Measurements from ENCODE around the gene NT5C1A.

NT5C1A gene

GRCh38 chr1:39640861-39641260, 31.0 kb downstream of the NT5C1A start:
- no peak for DNase-seq (ENCODE audit: low read depth, low spot score)
- Histone ChIP-seq H3K4me1 (ENCODE audit: insufficient read depth, insufficient read length) (peaks cover 12% of the 10 kb centered on the region), H3K36me3 (ENCODE audit: insufficient read depth, insufficient read length, low read length) (no peaks in the 10 kb centered on the region), H3K4me3 (ENCODE audit: insufficient read length, low read depth) (no peak overlapping the region), H3K9ac (ENCODE audit: insufficient read length, low read depth) (no peak overlapping the region), H3K9me3 (ENCODE audit: insufficient read depth, low read length) (no peaks in the 10 kb centered on the region), H3K27me3 (ENCODE audit: insufficient read depth, insufficient read length) (peaks cover 93% of the 10 kb centered on the region)
- TF ChIP-seq YY1 (IDR thresholded peaks at IDR 0.05; ENCODE audit: insufficient read depth, insufficient read length), result no peak
- no peak for TF ChIP-seq SUZ12 (IDR thresholded peaks at IDR 0.05; ENCODE audit: extremely low read depth, insufficient read depth, insufficient read length)
- TF ChIP-seq ZNF274 (IDR thresholded peaks at IDR 0.05; ENCODE audit: low read depth, low read length), result no peak

GRCh38 chr1:39639305-39640130, 32.4 kb downstream of the NT5C1A start, which contains the start of gene HEYL:
Gene HEYL, minus strand, starts transcription at chr1:39639643. Its CDS starts 18 bp downstream, at chr1:39639625.
- Histone ChIP-seq H3K4me1 (ENCODE audit: insufficient read depth, insufficient read length) (peaks cover 17% of the 10 kb centered on the region), H3K27me3 (ENCODE audit: insufficient read depth, insufficient read length) (peaks cover 93% of the 10 kb centered on the region), H3K9me3 (ENCODE audit: insufficient read depth, low read length) (no peaks in the 10 kb centered on the region), H3K36me3 (ENCODE audit: insufficient read depth, insufficient read length, low read length) (no peaks in the 10 kb centered on the region), H3K9ac (ENCODE audit: insufficient read length, low read depth) (peak within 1 kb of the TSS; percentile 57), H3K4me3 (ENCODE audit: insufficient read length, low read depth) (peak within 1 kb of the TSS; percentile 49)
- TF ChIP-seq ZNF274 (IDR thresholded peaks at IDR 0.05; ENCODE audit: low read depth, low read length) (no peak), SUZ12 (IDR thresholded peaks at IDR 0.05; ENCODE audit: extremely low read depth, insufficient read depth, insufficient read length) (no peak), YY1 (IDR thresholded peaks at IDR 0.05; ENCODE audit: insufficient read depth, insufficient read length) (no peak)
- DNase-seq (ENCODE audit: low read depth, low spot score), result peak; percentile 55

GRCh38 chr1:39638965-39639304, 33.0 kb downstream of the NT5C1A start:
- Histone ChIP-seq H3K4me1 (ENCODE audit: insufficient read depth, insufficient read length) (peaks cover 17% of the 10 kb centered on the region), H3K9ac (ENCODE audit: insufficient read length, low read depth) (peak overlapping the region; percentile 57), H3K9me3 (ENCODE audit: insufficient read depth, low read length) (no peaks in the 10 kb centered on the region), H3K27me3 (ENCODE audit: insufficient read depth, insufficient read length) (peaks cover 93% of the 10 kb centered on the region), H3K4me3 (ENCODE audit: insufficient read length, low read depth) (peak overlapping the region; percentile 34), H3K36me3 (ENCODE audit: insufficient read depth, insufficient read length, low read length) (no peaks in the 10 kb centered on the region)
- TF ChIP-seq ZNF274 (IDR thresholded peaks at IDR 0.05; ENCODE audit: low read depth, low read length) (no peak), YY1 (IDR thresholded peaks at IDR 0.05; ENCODE audit: insufficient read depth, insufficient read length) (no peak), SUZ12 (IDR thresholded peaks at IDR 0.05; ENCODE audit: extremely low read depth, insufficient read depth, insufficient read length) (no peak)
- DNase-seq (ENCODE audit: low read depth, low spot score), result no peak

GRCh38 chr1:39637361-39637760, 34.5 kb downstream of the NT5C1A start:
- Histone ChIP-seq H3K4me1 (ENCODE audit: insufficient read depth, insufficient read length) (peaks cover 24% of the 10 kb centered on the region), H3K9me3 (ENCODE audit: insufficient read depth, low read length) (no peaks in the 10 kb centered on the region), H3K27me3 (ENCODE audit: insufficient read depth, insufficient read length) (peaks cover 92% of the 10 kb centered on the region), H3K4me3 (ENCODE audit: insufficient read length, low read depth) (no peak overlapping the region), H3K36me3 (ENCODE audit: insufficient read depth, insufficient read length, low read length) (no peaks in the 10 kb centered on the region), H3K9ac (ENCODE audit: insufficient read length, low read depth) (no peak overlapping the region)
- no peak for DNase-seq (ENCODE audit: low read depth, low spot score)
- TF ChIP-seq YY1 (IDR thresholded peaks at IDR 0.05; ENCODE audit: insufficient read depth, insufficient read length), result no peak
- TF ChIP-seq SUZ12 (IDR thresholded peaks at IDR 0.05; ENCODE audit: extremely low read depth, insufficient read depth, insufficient read length), result peak; percentile 12
- TF ChIP-seq ZNF274 (IDR thresholded peaks at IDR 0.05; ENCODE audit: low read depth, low read length), result no peak

GRCh38 chr1:39635871-39636210, 36.1 kb downstream of the NT5C1A start:
- no peaks in the 10 kb centered on the region for H3K36me3 ChIP-seq (ENCODE audit: insufficient read depth, insufficient read length, low read length)
- no peak overlapping the region for H3K9ac ChIP-seq (ENCODE audit: insufficient read length, low read depth)
- peaks cover 96% of the 10 kb centered on the region for H3K27me3 ChIP-seq (ENCODE audit: insufficient read depth, insufficient read length)
- H3K4me1 ChIP-seq (ENCODE audit: insufficient read depth, insufficient read length), result peaks cover 31% of the 10 kb centered on the region
- DNase-seq (ENCODE audit: low read depth, low spot score), result no peak
- TF ChIP-seq SUZ12 (IDR thresholded peaks at IDR 0.05; ENCODE audit: extremely low read depth, insufficient read depth, insufficient read length) (no peak), YY1 (IDR thresholded peaks at IDR 0.05; ENCODE audit: insufficient read depth, insufficient read length) (no peak), ZNF274 (IDR thresholded peaks at IDR 0.05; ENCODE audit: low read depth, low read length) (no peak)
- no peaks in the 10 kb centered on the region for H3K9me3 ChIP-seq (ENCODE audit: insufficient read depth, low read length)
- H3K4me3 ChIP-seq (ENCODE audit: insufficient read length, low read depth), result no peak overlapping the region

- Histone ChIP-seq H3K9me3 (ENCODE audit: insufficient read depth, low read length) (no peaks in the 10 kb centered on the region), H3K4me3 (ENCODE audit: insufficient read length, low read depth) (no peak overlapping the region), H3K9ac (ENCODE audit: insufficient read length, low read depth) (no peak overlapping the region), H3K27me3 (ENCODE audit: insufficient read depth, insufficient read length) (peaks cover 96% of the 10 kb centered on the region), H3K36me3 (ENCODE audit: insufficient read depth, insufficient read length, low read length) (no peaks in the 10 kb centered on the region), H3K4me1 (ENCODE audit: insufficient read depth, insufficient read length) (peaks cover 31% of the 10 kb centered on the region)
- DNase-seq (ENCODE audit: low read depth, low spot score), result no peak
- TF ChIP-seq ZNF274 (IDR thresholded peaks at IDR 0.05; ENCODE audit: low read depth, low read length) (no peak), YY1 (IDR thresholded peaks at IDR 0.05; ENCODE audit: insufficient read depth, insufficient read length) (no peak), SUZ12 (IDR thresholded peaks at IDR 0.05; ENCODE audit: extremely low read depth, insufficient read depth, insufficient read length) (no peak)
Measured at GRCh38 chr1:39635205-39635870, 36.6 kb downstream of the NT5C1A start.

- peaks cover 91% of the 10 kb centered on the region for H3K27me3 ChIP-seq (ENCODE audit: insufficient read depth, insufficient read length)
- H3K9me3 ChIP-seq (ENCODE audit: insufficient read depth, low read length), result no peaks in the 10 kb centered on the region
- no peaks in the 10 kb centered on the region for H3K36me3 ChIP-seq (ENCODE audit: insufficient read depth, insufficient read length, low read length)
- DNase-seq (ENCODE audit: low read depth, low spot score), result no peak
- H3K4me3 ChIP-seq (ENCODE audit: insufficient read length, low read depth), result peak overlapping the region; percentile 29
- peak overlapping the region; percentile 22 for H3K9ac ChIP-seq (ENCODE audit: insufficient read length, low read depth)
- TF ChIP-seq YY1 (IDR thresholded peaks at IDR 0.05; ENCODE audit: insufficient read depth, insufficient read length) (no peak), ZNF274 (IDR thresholded peaks at IDR 0.05; ENCODE audit: low read depth, low read length) (no peak), SUZ12 (IDR thresholded peaks at IDR 0.05; ENCODE audit: extremely low read depth, insufficient read depth, insufficient read length) (no peak)
- peaks cover 27% of the 10 kb centered on the region for H3K4me1 ChIP-seq (ENCODE audit: insufficient read depth, insufficient read length)
Measured at GRCh38 chr1:39633422-39633821, 38.5 kb downstream of the NT5C1A start.

Measured in NT2/D1 (cell line).